Rectal smooth muscle tissue (tissue), 1 donor: ENCODE data around the gene CCDC97.

Source experiments
- H3K27ac ChIP-seq: one replicate; pipeline ENCODE4 v1.7.0; 2013; ENCODE audit warnings: low read depth, low read length, inconsistent platforms
- H3K27me3 ChIP-seq: one replicate; pipeline ENCODE4 v1.7.0; 2013; ENCODE audit warnings: low read length; ENCODE audit not compliant: control insufficient read depth, insufficient read depth
- H3K36me3 ChIP-seq: one replicate; pipeline ENCODE4 v1.7.0; 2013; ENCODE audit warnings: low read length; ENCODE audit not compliant: control insufficient read depth, insufficient read depth
- H3K4me1 ChIP-seq: one replicate; pipeline ENCODE4 v1.7.0; 2013; ENCODE audit warnings: low read length; ENCODE audit not compliant: control insufficient read depth, insufficient read depth
- H3K4me3 ChIP-seq: one replicate; pipeline ENCODE4 v1.7.0; 2013; ENCODE audit warnings: low read length
- H3K9ac ChIP-seq: one replicate; pipeline ENCODE4 v1.7.0; 2013; ENCODE audit warnings: low read length

The CCDC97 gene

DNA sequence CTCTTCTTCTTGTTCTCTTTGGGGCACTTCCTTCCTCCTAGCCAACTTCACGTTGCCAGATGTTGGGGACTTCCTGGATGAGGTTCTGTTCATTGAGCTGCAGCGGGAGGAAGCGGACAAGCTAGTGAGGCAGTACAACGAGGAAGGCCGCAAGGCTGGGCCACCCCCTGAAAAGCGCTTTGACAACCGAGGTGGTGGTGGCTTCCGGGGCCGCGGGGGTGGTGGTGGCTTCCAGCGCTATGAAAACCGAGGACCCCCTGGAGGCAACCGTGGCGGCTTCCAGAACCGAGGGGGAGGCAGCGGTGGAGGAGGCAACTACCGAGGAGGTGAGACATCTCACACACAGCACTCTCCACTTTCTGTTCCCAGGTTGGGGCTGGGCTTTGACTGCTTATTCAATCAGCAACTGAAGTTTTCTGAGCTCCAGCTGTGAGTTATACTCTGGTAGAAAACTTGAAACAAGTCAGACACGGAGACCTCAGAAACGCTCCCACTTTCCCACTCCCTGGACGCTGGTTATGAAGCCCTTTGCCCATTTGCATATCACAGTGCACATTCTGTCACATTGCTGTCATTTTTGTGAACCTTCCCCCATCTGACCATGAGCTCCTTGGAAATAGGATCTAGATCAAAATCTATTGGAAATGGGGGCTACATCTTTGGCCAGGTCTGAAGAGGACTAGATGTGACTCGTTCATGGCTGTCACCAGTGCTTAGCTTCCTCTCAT, 7.2 kb upstream of the CCDC97 start:
- Histone ChIP-seq H3K27me3 (no peaks in the 10 kb centered on the region), H3K9ac (no peak overlapping the region), H3K36me3 (peaks cover 44% of the 10 kb centered on the region), H3K27ac (no peak overlapping the region), H3K4me3 (no peak overlapping the region), H3K4me1 (peaks cover 26% of the 10 kb centered on the region)

DNA sequence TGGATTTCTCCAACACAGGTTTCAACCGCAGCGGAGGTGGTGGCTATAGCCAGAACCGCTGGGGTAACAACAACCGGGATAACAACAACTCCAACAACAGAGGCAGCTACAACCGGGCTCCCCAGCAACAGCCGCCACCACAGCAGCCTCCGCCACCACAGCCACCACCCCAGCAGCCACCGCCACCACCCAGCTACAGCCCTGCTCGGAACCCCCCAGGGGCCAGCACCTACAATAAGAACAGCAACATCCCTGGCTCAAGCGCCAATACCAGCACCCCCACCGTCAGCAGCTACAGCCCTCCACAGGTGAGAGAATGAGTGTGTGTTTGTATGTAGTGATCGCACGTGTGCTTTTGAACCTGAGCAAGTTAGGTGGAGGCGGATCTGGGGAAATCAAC, 6.0 kb upstream of the CCDC97 start:
- no peak overlapping the region for H3K27ac ChIP-seq
- no peaks in the 10 kb centered on the region for H3K27me3 ChIP-seq
- H3K9ac ChIP-seq, result no peak overlapping the region
- peaks cover 44% of the 10 kb centered on the region for H3K36me3 ChIP-seq
- no peak overlapping the region for H3K4me3 ChIP-seq
- peaks cover 22% of the 10 kb centered on the region for H3K4me1 ChIP-seq

DNA sequence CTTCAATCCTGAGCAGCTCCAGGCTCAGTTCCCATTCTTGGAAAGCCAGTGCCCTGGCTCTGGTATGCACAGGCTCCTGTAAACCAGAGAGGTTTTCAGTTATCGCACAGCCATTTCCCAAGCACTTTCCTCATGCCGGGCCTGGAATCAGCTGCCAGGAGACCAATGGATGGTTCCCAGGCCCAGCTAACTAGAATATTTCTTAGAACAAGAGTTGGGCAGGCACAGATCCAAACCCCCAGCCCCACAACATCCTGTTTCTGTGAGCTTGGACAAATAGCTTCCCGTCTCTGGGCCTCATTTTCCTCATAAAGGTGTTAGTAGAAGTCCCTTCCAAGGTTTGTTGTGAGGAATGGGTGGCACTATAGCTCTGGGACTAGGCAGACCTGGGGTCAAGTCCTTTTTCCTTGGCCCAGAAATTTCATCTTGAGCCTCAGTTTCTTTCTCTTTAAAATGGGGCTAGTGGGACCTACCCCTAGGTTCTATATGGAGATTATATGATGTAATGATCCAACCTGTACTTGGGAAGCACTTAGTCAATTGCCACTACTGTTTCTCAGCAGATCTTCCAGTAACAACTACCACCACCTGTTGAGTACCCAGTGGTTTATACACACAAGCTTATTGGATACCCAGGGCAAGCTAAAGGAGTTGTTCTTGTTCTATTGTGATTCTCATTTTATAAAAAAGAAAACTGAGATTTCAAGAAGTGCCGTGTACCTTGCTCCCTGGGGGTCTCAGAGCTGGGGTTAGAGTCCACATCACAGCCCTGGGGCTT, 5.1 kb upstream of the CCDC97 start:
- H3K27ac ChIP-seq, result no peak overlapping the region
- H3K9ac ChIP-seq, result no peak overlapping the region
- H3K4me1 ChIP-seq, result peaks cover 15% of the 10 kb centered on the region
- H3K27me3 ChIP-seq, result no peaks in the 10 kb centered on the region
- peaks cover 44% of the 10 kb centered on the region for H3K36me3 ChIP-seq
- no peak overlapping the region for H3K4me3 ChIP-seq

DNA sequence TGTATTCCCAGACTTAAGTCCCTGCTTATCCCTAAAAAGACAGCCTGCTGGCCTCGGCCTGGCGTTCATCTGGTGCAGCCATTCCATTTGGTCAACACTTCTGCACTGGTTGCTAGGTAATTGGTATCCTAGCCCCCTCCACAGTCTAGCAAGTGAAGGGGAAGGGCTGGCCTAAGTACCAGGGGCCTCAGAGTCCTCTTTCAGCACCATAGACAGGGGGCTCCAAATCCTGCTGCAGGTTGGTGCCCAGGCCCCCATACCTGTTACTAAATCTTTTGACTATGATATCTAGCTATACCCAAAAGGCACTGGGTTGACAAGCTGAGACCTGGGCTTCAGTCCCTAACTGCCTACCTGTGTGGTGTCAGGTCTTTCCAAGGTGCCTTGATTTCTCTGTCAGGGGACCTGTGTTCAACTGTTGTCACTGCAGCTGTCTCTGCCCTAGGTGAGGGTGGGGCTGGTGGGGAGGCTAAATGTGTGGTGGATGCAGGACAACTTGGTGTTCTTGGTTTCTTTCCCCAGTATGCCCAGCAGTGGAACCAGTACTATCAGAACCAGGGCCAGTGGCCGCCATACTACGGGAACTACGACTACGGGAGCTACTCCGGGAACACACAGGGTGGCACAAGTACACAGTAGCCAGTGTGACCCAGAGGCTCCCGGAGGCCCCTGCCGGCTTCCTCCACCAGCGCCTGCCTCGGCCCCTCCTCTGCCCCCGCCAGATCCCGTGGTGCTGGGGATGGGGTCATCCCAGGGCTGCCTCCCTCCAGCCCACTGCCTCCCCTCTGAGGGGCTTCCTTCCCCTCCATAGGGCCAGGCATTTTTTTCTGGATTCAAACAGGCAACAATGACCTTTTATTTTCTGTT, 3.8 kb upstream of the CCDC97 start:
- peaks cover 40% of the 10 kb centered on the region for H3K36me3 ChIP-seq
- no peak overlapping the region for H3K27ac ChIP-seq
- peaks cover 15% of the 10 kb centered on the region for H3K4me1 ChIP-seq
- no peak overlapping the region for H3K9ac ChIP-seq
- H3K4me3 ChIP-seq, result no peak overlapping the region
- no peaks in the 10 kb centered on the region for H3K27me3 ChIP-seq

DNA sequence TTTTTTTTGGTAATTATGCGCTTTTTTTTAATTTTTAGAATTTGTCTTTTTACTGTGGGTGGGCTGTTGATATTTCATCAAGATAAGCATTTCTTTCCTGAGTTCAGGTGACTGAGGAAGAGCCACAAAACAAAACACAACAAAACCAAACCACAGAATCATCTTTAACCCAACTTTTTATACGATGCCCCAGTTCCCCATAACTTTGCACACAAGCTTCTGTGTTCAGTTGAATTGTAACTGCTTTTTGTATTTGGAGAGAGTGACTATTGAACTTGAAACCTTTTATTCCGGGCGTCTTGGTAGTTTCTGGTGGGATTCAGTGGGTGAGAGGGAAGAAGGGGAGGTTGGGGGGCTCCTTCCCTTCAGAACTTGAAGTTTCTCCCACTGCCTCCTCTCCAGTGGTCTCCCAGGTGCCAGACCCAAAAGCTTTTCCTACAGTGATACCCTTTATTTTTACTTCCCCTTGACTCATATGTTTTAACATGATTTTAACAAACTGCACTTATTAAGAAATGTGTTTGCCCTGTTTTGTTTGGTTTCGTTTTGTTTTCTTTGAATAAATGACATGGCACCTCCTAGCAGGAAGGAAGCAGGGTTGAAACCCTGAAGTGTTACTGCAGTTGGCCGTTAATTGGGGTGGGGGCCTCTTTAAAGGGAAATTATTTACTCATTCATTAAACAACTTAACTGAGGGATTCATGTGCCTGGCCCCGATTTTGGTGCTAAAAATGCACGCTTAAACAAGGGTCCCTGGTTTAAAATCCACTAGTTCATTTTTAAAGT, 2.7 kb upstream of the CCDC97 start:
- no peak overlapping the region for H3K4me3 ChIP-seq
- H3K4me1 ChIP-seq, result peaks cover 15% of the 10 kb centered on the region
- H3K9ac ChIP-seq, result no peak overlapping the region
- peaks cover 40% of the 10 kb centered on the region for H3K36me3 ChIP-seq
- H3K27me3 ChIP-seq, result no peaks in the 10 kb centered on the region
- H3K27ac ChIP-seq, result peak overlapping the region; percentile 30

DNA sequence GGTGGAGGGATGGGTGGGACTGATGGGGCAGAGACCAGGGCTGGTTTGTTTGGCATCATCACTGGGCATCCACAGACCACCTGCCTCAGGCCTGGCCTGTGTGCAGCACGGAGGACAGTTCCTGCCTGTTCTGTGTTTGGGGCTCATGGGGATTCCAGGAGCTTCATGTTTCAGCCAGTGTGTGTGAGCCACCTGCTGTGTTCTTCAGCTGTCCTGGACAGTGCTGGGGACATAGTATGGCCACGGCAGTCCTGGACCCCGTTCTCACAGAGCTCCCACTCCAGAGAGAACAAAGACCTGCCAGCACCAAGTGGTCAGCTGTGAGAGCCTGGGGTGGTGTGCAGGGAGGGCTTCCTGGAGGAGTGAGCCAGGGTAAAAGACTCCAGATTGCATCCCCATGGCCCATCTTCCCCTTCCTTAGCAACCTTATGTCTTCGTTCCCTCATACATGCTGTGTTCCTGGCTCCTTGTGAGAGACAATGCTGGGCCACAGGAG, 2.0 kb upstream of the CCDC97 start:
- H3K36me3 ChIP-seq, result peaks cover 34% of the 10 kb centered on the region
- H3K27ac ChIP-seq, result peak overlapping the region; percentile 30
- H3K9ac ChIP-seq, result no peak overlapping the region
- peaks cover 15% of the 10 kb centered on the region for H3K4me1 ChIP-seq
- H3K27me3 ChIP-seq, result no peaks in the 10 kb centered on the region
- no peak overlapping the region for H3K4me3 ChIP-seq

DNA sequence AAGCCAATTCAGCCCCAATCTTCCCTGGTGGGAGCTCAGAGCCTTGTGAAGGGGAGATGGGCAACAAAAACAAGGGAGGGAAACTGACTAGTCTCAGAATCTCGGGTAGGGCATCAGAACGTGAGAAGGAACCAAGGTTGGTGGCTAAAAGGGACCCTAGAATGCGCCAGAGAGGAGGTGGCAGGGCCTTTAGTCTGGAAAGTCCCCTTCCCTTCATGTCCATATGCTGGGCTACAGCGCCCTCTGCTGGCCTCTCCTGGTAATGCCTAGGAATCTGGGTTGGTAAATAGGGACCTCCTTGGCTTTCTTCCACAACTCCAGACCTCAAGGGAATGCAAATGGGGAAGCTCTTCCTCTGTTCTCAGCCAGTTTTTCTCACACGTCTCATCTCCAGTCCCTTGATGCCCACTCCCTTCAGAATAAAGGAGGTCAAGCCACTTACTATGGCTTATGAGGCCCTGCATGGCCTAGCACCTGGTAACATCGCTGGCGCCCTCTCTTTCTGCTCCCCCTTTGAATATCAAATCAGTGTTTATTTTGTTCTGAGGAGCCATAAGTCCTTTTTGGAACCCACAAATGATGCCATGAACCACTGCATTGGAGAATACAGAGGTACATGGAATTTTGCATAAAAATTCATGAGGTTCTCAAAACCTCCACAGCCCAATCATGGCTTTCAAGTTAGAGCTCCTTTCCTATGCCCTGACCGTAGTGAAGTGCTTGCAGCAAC, 1.4 kb upstream of the CCDC97 start:
- H3K4me1 ChIP-seq, result peaks cover 15% of the 10 kb centered on the region
- peak overlapping the region; percentile 97 for H3K4me3 ChIP-seq
- H3K27me3 ChIP-seq, result no peaks in the 10 kb centered on the region
- peaks cover 32% of the 10 kb centered on the region for H3K36me3 ChIP-seq
- no peak overlapping the region for H3K9ac ChIP-seq
- peak overlapping the region; percentile 97 for H3K27ac ChIP-seq

DNA sequence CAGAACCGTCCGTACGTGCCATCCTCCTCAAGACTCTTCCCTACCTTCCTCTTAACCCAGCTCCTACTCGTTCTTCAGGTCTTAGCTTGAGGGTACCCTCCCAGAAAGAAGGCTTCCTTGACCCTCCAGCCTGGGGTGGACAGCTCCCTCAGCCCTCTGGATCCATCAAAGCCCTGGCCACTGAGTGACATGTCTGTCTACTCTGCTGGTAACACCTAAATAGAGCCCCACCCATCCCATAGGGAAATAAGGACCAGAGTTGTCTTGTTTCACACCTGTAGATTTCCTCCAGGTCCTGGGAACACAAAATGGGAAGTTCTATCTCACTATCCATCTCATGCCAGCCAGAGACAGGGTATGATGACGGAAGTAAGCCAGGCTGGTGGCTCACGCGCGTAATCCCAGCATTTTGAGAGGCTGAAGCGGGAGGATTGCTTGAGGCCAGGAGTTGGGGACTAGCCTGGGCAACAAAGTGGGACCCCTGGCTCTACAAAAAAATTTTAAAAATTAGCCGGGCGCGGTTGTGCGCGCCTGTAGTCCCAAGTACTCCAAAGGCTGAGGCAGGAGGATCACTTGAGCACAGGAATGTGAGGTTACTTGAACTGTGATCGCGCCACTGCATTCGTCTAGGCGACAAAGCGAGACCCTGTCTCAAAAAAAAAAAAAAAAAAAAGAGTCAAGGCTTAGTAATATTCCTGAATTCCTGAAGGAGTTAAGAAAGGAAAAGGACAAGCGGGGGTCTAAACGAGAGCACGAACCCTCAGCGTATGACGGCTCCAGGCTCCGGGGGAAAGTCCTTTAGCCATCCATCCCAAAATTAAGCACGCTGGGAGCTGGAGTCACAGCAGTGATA, 566 bp upstream of the CCDC97 start:
- H3K4me1 ChIP-seq, result peaks cover 15% of the 10 kb centered on the region
- peak overlapping the region; percentile 97 for H3K27ac ChIP-seq
- no peaks in the 10 kb centered on the region for H3K27me3 ChIP-seq
- peak overlapping the region; percentile 98 for H3K9ac ChIP-seq
- H3K4me3 ChIP-seq, result peak overlapping the region; percentile 97
- H3K36me3 ChIP-seq, result peaks cover 25% of the 10 kb centered on the region

DNA sequence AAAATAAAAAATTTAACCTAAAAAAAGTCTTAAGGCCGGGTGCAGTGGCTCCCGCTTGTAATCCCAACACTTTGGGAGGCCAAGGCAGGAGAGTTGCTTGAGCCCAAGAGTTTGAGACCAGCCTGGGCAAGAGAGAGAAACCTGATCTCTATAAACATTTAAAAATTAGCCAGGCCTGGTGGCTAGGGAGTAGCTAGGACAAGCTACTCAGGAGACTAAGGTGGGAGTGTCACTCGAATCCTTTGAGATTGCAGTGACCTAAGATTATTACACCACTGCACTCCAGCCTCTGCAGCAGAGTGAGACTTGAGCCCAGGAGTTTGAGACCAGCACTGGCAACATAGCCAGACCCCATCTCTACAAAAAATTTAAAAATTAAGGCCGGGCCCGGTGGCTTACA, 1.1 kb downstream of the CCDC97 start:
- peak overlapping the region; percentile 97 for H3K4me3 ChIP-seq
- peaks cover 14% of the 10 kb centered on the region for H3K36me3 ChIP-seq
- peaks cover 15% of the 10 kb centered on the region for H3K4me1 ChIP-seq
- H3K27me3 ChIP-seq, result no peaks in the 10 kb centered on the region
- no peak overlapping the region for H3K9ac ChIP-seq
- no peak overlapping the region for H3K27ac ChIP-seq

DNA sequence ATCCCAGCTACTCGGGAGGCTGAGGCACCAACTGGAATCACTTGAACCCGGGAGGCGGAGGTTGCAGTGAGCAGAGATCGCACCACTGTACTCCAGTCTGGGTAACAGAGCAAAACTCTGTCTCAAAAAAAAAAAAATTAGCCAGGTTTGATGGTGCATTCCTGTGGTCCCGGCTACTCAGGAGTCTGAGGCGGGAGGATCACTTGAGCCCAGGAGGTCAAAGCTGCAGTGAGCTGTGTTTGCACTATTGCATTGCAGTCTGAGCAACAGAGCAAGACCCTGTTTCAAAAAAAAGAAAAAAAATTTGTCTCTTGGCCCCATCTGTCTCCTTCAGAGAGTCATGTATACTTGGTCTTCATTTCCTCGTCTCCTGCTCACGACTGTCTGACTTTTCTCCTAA, 1.6 kb downstream of the CCDC97 start:
- H3K36me3 ChIP-seq, result peaks cover 14% of the 10 kb centered on the region
- peaks cover 15% of the 10 kb centered on the region for H3K4me1 ChIP-seq
- H3K9ac ChIP-seq, result no peak overlapping the region
- H3K27ac ChIP-seq, result no peak overlapping the region
- H3K27me3 ChIP-seq, result no peaks in the 10 kb centered on the region
- H3K4me3 ChIP-seq, result no peak overlapping the region
